ENCODE measurements around the gene ANXA6. TPM values are rescaled to one million over a fixed set of nuclear protein-coding genes. Genes with fewer than 3 reads are reported as not detected.

The ANXA6 gene
- total and polyA plus RNA-seq, 10 of the 15 experiments (the other 5 are each of a cell fraction or from before 2014, with no cell fraction given) = 44.0 to 571 (median 465) TPM

- 12% methylated on average over 7 of the region's 7 CpGs for WGBS (ENCODE audit: insufficient coverage, insufficient replicate concordance, low lambda C conversion rate, missing lambda C conversion rate)
- SMC1A ChIA-PET (ENCODE audit: uncharacterized antibody, unreplicated experiment) = interaction anchor here (0.7 to 31.5 kb wide), 39 partner anchors 9 to 325 kb away, joined by 3 to 1132 read pairs (median 5); partner anchors contain the start of genes ANXA6, CCDC69 and GM2A
- DNase-seq (ENCODE audit: low read depth, low spot score) = peak; percentile 42
- Histone ChIP-seq H3K4me1 (ENCODE audit: control insufficient read depth, insufficient read depth, low read length) (peaks cover 65% of the 10 kb centered on the region), H3K27me3 (replicated peaks in 1 of 2; ENCODE audit: control insufficient read depth in 2 of 2, insufficient read depth in 2 of 2, low read length in 1 of 2) (no peaks in the 10 kb centered on the region), H2AFZ (ENCODE audit: control insufficient read depth, low read depth, low read length) (no peak overlapping the region), H3K4me3 (no peak overlapping the region; the same call in 1 of the 2 replicates), H3K36me3 (ENCODE audit: control insufficient read depth in 2 of 2, insufficient read depth in 2 of 2, low read length in 1 of 2) (peaks cover 57 to 65% of the 10 kb centered on the region in 2 experiments), H4K20me1 (ENCODE audit: control insufficient read depth, insufficient read depth) (no peaks in the 10 kb centered on the region), H3K9me3 (replicated peaks; ENCODE audit: control insufficient read depth, insufficient read depth, low read length) (no peaks in the 10 kb centered on the region), H3K27ac (ENCODE audit: control insufficient read depth, insufficient read depth) (peak overlapping the region; percentile 75), H3K9ac (ENCODE audit: control insufficient read depth, insufficient read depth, low read length) (peak overlapping the region; percentile 42; the same call in 1 of the 2 replicates), H3K79me2 (ENCODE audit: control insufficient read depth, insufficient read depth, low read length) (peaks cover 33% of the 10 kb centered on the region), H3K4me2 (ENCODE audit: control insufficient read depth, insufficient read depth) (peak overlapping the region; percentile 53)
- TF ChIP-seq ATF2 (IDR thresholded peaks at IDR 0.05; ENCODE audit: low read length) = peak; percentile 52; the same call in 1 of the 2 replicates
- TF ChIP-seq SPI1 (IDR thresholded peaks at IDR 0.05; ENCODE audit: borderline replicate concordance, insufficient read depth, low read depth, low read length) = peak; percentile 72
- no peak for TF ChIP-seq CBFB (IDR thresholded peaks at IDR 0.05; ENCODE audit: low read depth)
- TF ChIP-seq BHLHE40 (IDR thresholded peaks at IDR 0.05; ENCODE audit: borderline replicate concordance in 1 of 2, low read depth in 2 of 2, low read length in 1 of 2) = 0 out of 4 replicates have a peak, but pooled peaks of 1 of the 2 experiments have one; percentile 18
- peak; percentile 60; the same call in 1 of the 2 replicates for TF ChIP-seq SMAD5 (IDR thresholded peaks at IDR 0.05; ENCODE audit: low read depth)
- 0 out of 2 replicates have a peak, but pooled peaks have one; percentile 53 for TF ChIP-seq PAX5 (IDR thresholded peaks at IDR 0.05; ENCODE audit: borderline replicate concordance, low read depth, low read length)
- peak; percentile 74 for TF ChIP-seq CREB1 (IDR thresholded peaks at IDR 0.05; ENCODE audit: low read depth)
- no peak for TF ChIP-seq PAX8 (IDR thresholded peaks at IDR 0.05)
- 0 out of 2 replicates have a peak, but pooled peaks have one; percentile 42 for TF ChIP-seq POLR2AphosphoS2 (IDR thresholded peaks at IDR 0.05; ENCODE audit: low read depth, low read length)
- TF ChIP-seq ATF7 (IDR thresholded peaks at IDR 0.05; ENCODE audit: low read depth) = peak; percentile 53; the same call in 1 of the 2 replicates
- no peak for TF ChIP-seq IRF3 (IDR thresholded peaks at IDR 0.05)
- TF ChIP-seq PML (IDR thresholded peaks at IDR 0.05; ENCODE audit: low read length) = peak; percentile 53; the same call in 1 of the 2 replicates
- TF ChIP-seq SMARCA5 (IDR thresholded peaks at IDR 0.05) = no peak
- TF ChIP-seq SRF (IDR thresholded peaks at IDR 0.05; ENCODE audit: low read depth in 2 of 2, low read length in 2 of 2) = 0 out of 4 replicates have a peak, but pooled peaks of 1 of the 2 experiments have one; percentile 12
- peak; percentile 4; the same call in 1 of the 2 replicates for TF ChIP-seq BMI1 (IDR thresholded peaks at IDR 0.05; ENCODE audit: borderline replicate concordance)
- peak; percentile 64 for TF ChIP-seq CREM (IDR thresholded peaks at IDR 0.05; ENCODE audit: low read depth)
- RAD21 ChIA-PET (ENCODE audit: unreplicated experiment) = interaction anchor here (0.6 to 12.4 kb wide), 34 partner anchors 9 to 1394 kb away, joined by 3 to 306 read pairs (median 10); partner anchors contain the start of genes ANXA6, CCDC69, GM2A and IRGM
- CTCF ChIA-PET = interaction anchor here (0.6 to 26.4 kb wide), 37 partner anchors 10 to 424 kb away, joined by 3 to 1107 read pairs (median 7); partner anchors contain the start of genes ANXA6, GM2A, RBM22 and TNIP1
- intact Hi-C loops (cut with micrococcal nuclease; ENCODE audit: unreplicated experiment) = loop anchor here (5.0 kb wide), 2 partner anchors 172 to 192 kb away; no protein-coding TSS in a partner anchor
- BruUV-seq (replicated peaks) = no TSS peak
- FAIRE-seq = peak; percentile 13
- peak; percentile 49 for ATAC-seq
- POLR2A ChIA-PET = interaction anchor here (0.7 to 12.3 kb wide), 24 partner anchors 10 to 113 kb away, joined by 3 to 153 read pairs (median 6); partner anchors contain the start of genes ANXA6 and TNIP1
- in situ Hi-C loops (cut with MboI) = no loop called here
Measured at GRCh38 chr5:151125421-151125820, 32.2 kb downstream of the ANXA6 start.
